Fibroblast of mammary gland (primary cell): ENCODE results near the gene NT5DC4.
"Not testable (repeated sequence)": the region's sequence is repeated elsewhere in the genome, so short reads cannot be mapped to it uniquely, and the experiment has no call there.

Experiments used
- DNase-seq: peaks from one replicate; pipeline ENCODE4 v3.0.0-alpha.2; 2010; ENCODE audit warnings: low read depth
- H3K4me3 ChIP-seq: 2 replicates; pipeline ENCODE4 v1.5.1; 2011; ENCODE audit warnings: low read depth, mild to moderate bottlenecking, low read length, moderate library complexity; ENCODE audit not compliant: control insufficient read depth
- TF ChIP-seq, protein P1 (sequence below): conservative IDR thresholded peaks from 2 replicates; pipeline ENCODE4 v1.5.1; 2011; ENCODE audit warnings: low read depth, low read length, inconsistent platforms; ENCODE audit not compliant: control insufficient read depth, insufficient read depth

The NT5DC4 gene

GRCh38 chr2:112713926-112714325 is 6.9 kb upstream of the NT5DC4 start:
- no peak for DNase-seq
- TF ChIP-seq, protein P1, sequence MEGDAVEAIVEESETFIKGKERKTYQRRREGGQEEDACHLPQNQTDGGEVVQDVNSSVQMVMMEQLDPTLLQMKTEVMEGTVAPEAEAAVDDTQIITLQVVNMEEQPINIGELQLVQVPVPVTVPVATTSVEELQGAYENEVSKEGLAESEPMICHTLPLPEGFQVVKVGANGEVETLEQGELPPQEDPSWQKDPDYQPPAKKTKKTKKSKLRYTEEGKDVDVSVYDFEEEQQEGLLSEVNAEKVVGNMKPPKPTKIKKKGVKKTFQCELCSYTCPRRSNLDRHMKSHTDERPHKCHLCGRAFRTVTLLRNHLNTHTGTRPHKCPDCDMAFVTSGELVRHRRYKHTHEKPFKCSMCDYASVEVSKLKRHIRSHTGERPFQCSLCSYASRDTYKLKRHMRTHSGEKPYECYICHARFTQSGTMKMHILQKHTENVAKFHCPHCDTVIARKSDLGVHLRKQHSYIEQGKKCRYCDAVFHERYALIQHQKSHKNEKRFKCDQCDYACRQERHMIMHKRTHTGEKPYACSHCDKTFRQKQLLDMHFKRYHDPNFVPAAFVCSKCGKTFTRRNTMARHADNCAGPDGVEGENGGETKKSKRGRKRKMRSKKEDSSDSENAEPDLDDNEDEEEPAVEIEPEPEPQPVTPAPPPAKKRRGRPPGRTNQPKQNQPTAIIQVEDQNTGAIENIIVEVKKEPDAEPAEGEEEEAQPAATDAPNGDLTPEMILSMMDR = no peak

DNA sequence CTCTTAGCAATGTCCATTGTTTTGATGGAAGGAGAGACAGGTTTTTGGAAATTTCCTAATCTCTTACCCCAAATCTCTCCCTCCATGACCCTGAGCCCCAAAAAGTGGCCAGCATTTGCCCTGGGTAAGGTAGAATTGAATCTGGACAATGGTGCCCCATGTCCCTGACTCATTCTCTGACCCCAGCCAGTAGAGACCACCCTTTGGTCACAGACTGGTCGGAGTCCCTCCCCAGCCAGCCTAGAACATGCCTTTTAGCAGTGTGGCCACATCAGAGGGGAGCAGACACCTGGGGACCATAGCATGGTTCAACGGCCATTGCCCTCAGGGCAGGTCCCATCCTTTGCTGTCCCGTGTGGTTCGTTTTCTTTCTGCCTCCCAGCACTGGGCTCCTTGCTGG is 6.5 kb upstream of the NT5DC4 start:
- DNase-seq = no peak
- H3K4me3 ChIP-seq = no peak overlapping the region
- TF ChIP-seq, protein P1 = no peak

More at GRCh38 chr2:112713926-112714325, 6.9 kb upstream of the NT5DC4 start:
- no peak overlapping the region for H3K4me3 ChIP-seq

- H3K4me3 ChIP-seq = no peak overlapping the region
- DNase-seq = peak; percentile 72
- TF ChIP-seq, protein P1 = no peak
Measured at GRCh38 chr2:112714836-112715631, 5.8 kb upstream of the NT5DC4 start.

GRCh38 chr2:112716094-112716493 is 4.7 kb upstream of the NT5DC4 start:
- not testable (repeated sequence) for H3K4me3 ChIP-seq, DNase-seq

- H3K4me3 ChIP-seq = not testable (repeated sequence)
Measured at GRCh38 chr2:112716826-112717352, 3.9 kb upstream of the NT5DC4 start.

GRCh38 chr2:112718863-112719370 is 1.9 kb upstream of the NT5DC4 start:
- TF ChIP-seq, protein P1 = no peak
- DNase-seq = peak; percentile 38
- no peak overlapping the region for H3K4me3 ChIP-seq

More at GRCh38 chr2:112716826-112717352, 3.9 kb upstream of the NT5DC4 start:
- DNase-seq = not testable (repeated sequence)

- no peak overlapping the region for H3K4me3 ChIP-seq
- no peak for DNase-seq
- TF ChIP-seq, protein P1 = no peak
Measured at GRCh38 chr2:112721819-112722522, 1.2 kb downstream of the NT5DC4 start.
